Activated naive CD8-positive, alpha-beta T cell treated with anti-CD3 and anti-CD28 coated beads, Interleukin-2, amount 10 ng/mL, durations not matched to agents 7 days and 5 days (primary cell): Measurements from ENCODE around the gene RASD1. TPM values are rescaled to one million over a fixed set of nuclear protein-coding genes. Genes with fewer than 3 reads are reported as not detected.

Experiments
- total RNA-seq, 2 experiments: library from RNA; stranded (reverse); gene quantifications; one replicate each; pipeline ENCODE4 v1.2.3, GENCODE V29; 2021

RASD1 gene
- total RNA-seq, 2 experiments from 2014 or later, result 1.3 to 2.3 TPM

Other genes with a start within 250 kb of the RASD1 start
- gene COPS3, start 215.1 kb downstream of the RASD1 start, total RNA-seq, result 10 to 100 TPM; 79.5 to 85.4 TPM
- 10 to 100 TPM in 1 of 2 experiments, 1 to 10 TPM in 1; 7.4 to 10.2 TPM for gene NT5M, start 193.0 kb downstream of the RASD1 start, total RNA-seq
- gene MED9, start 19.4 kb downstream of the RASD1 start, total RNA-seq, result 10 to 100 TPM; 17.8 to 20.6 TPM
- 10 to 100 TPM; 13.1 to 13.9 TPM for gene PEMT, start 95.3 kb upstream of the RASD1 start, total RNA-seq
- 10 to 100 TPM; 25.0 to 25.5 TPM for gene RAI1, start 185.1 kb upstream of the RASD1 start, total RNA-seq